CD14-positive monocyte (primary cell): Measurements from ENCODE around the gene KLHL3. TPM values are rescaled to one million over a fixed set of nuclear protein-coding genes. Genes with fewer than 3 reads are reported as not detected.

Experiments used
- DNase-seq, 3 donors: peaks; one replicate each; pipeline ENCODE4 v3.0.0-alpha.2; 2011 to 2022
- H2AFZ ChIP-seq: 2 replicates; pipeline ENCODE4 v1.6.0; 2012; ENCODE audit warnings: mild to moderate bottlenecking, low read depth, low read length, inconsistent platforms; ENCODE audit not compliant: insufficient read depth, poor library complexity, severe bottlenecking
- H3K27ac ChIP-seq, 2 donors: 1 replicate in 1 of 2; 2 replicates in 1 of 2; pipeline ENCODE4 v1.5.1; 2012 to 2013; ENCODE audit warnings: low read length in 2 of 2, control low read depth in 1 of 2, inconsistent platforms in 1 of 2, low read depth in 1 of 2, mild to moderate bottlenecking in 1 of 2
- H3K27me3 ChIP-seq, 2 donors: one replicate each; pipeline versions ENCODE4 v1.6.0 to v1.6.1; 2011 to 2013; ENCODE audit warnings: low read length in 2 of 2; ENCODE audit not compliant: control insufficient read depth in 2 of 2, insufficient read depth in 2 of 2
- H3K36me3 ChIP-seq, 2 donors: replicated peaks in 1 of 2; 1 replicate in 1 of 2; 2 replicates in 1 of 2; pipeline versions ENCODE4 v1.5.1 to v1.6.1; 2012 to 2013; ENCODE audit warnings: low read length in 2 of 2, control low read depth in 1 of 2, inconsistent platforms in 1 of 2, mild to moderate bottlenecking in 1 of 2; ENCODE audit not compliant: insufficient read depth in 2 of 2, control insufficient read depth in 1 of 2
- H3K4me1 ChIP-seq, 2 donors: 1 replicate in 1 of 2; 2 replicates in 1 of 2; pipeline versions ENCODE4 v1.5.1 to v1.6.1; 2012 to 2013; ENCODE audit warnings: low read length in 2 of 2, control low read depth in 1 of 2, inconsistent platforms in 1 of 2, mild to moderate bottlenecking in 1 of 2, moderate library complexity in 1 of 2; ENCODE audit not compliant: insufficient read depth in 2 of 2, control insufficient read depth in 1 of 2
- H3K4me2 ChIP-seq: replicated peaks from 2 replicates; pipeline ENCODE3; 2012; ENCODE audit warnings: low read length, moderate library complexity, mild to moderate bottlenecking; ENCODE audit not compliant: poor library complexity, severe bottlenecking; ENCODE audit errors: extremely low read depth
- H3K4me3 ChIP-seq, 3 experiments: fragments of 200-600 bp in 1 of 3; sonication (generic) in 1 of 3; replicated peaks in 1 of 3; 1 replicate in 2 of 3; 2 replicates in 1 of 3; pipeline ENCODE4 v1.5.1; 2011 to 2013; ENCODE audit warnings: low read length in 3 of 3, mild to moderate bottlenecking in 3 of 3, control low read depth in 2 of 3, low read depth in 2 of 3, inconsistent platforms in 1 of 3, moderate library complexity in 1 of 3
- H3K79me2 ChIP-seq: 2 replicates; pipeline ENCODE4 v1.6.0; 2012; ENCODE audit warnings: mild to moderate bottlenecking, control low read depth, inconsistent platforms, low read length, moderate library complexity; ENCODE audit not compliant: insufficient read depth
- H3K9ac ChIP-seq: 2 replicates; pipeline ENCODE4 v1.6.0; 2017; ENCODE audit warnings: low read length, mild to moderate bottlenecking; ENCODE audit not compliant: insufficient read depth, poor library complexity, severe bottlenecking
- H3K9me3 ChIP-seq, 2 donors: replicated peaks in 1 of 2; 1 replicate in 1 of 2; 2 replicates in 1 of 2; pipeline versions ENCODE4 v1.5.1 to v1.6.1; 2012 to 2013; ENCODE audit warnings: low read length in 2 of 2, control low read depth in 1 of 2; ENCODE audit not compliant: control insufficient read depth in 1 of 2, insufficient read depth in 1 of 2
- H4K20me1 ChIP-seq: 2 replicates; pipeline ENCODE4 v1.6.0; 2012; ENCODE audit warnings: mild to moderate bottlenecking, low read length, control low read depth, moderate library complexity; ENCODE audit not compliant: insufficient read depth
- H3K27ac Mint-ChIP-seq, 7 donors: one replicate each; pipeline ENCODE4 v1.8.0; 2020; ENCODE audit warnings: mild to moderate bottlenecking in 7 of 7, mixed read lengths in 7 of 7, moderate library complexity in 6 of 7, inconsistent platforms in 2 of 7
- H3K27me3 Mint-ChIP-seq, 3 donors: one replicate each; pipeline ENCODE4 v1.8.0; 2021 to 2022; ENCODE audit warnings: low read depth in 3 of 3, mild to moderate bottlenecking in 3 of 3, mixed read lengths in 3 of 3, moderate library complexity in 3 of 3, inconsistent platforms in 1 of 3
- H3K36me3 Mint-ChIP-seq, 2 donors: one replicate each; pipeline ENCODE4 v1.8.0; 2020; ENCODE audit warnings: mixed read lengths in 2 of 2, inconsistent platforms in 1 of 2, mild to moderate bottlenecking in 1 of 2
- H3K4me1 Mint-ChIP-seq: one replicate; pipeline ENCODE4 v1.8.0; 2020; ENCODE audit warnings: mild to moderate bottlenecking, mixed read lengths
- H3K4me3 Mint-ChIP-seq, 2 donors: one replicate each; pipeline ENCODE4 v1.8.0; 2020; ENCODE audit warnings: mild to moderate bottlenecking in 2 of 2, mixed read lengths in 2 of 2, moderate library complexity in 1 of 2
- H3K9me3 Mint-ChIP-seq, 7 donors: one replicate each; pipeline ENCODE4 v1.8.0; 2020 to 2022; ENCODE audit warnings: mixed read lengths in 7 of 7, mild to moderate bottlenecking in 6 of 7, moderate library complexity in 6 of 7, inconsistent platforms in 2 of 7
- WGBS: methylation state at CpG from one replicate; pipeline ENCODE4 v1.1.5; 2013; ENCODE audit warnings: missing lambda C conversion rate; ENCODE audit not compliant: insufficient coverage; 5-methylcytosine and 5-hydroxymethylcytosine counted together
- intact Hi-C, 2 donors: fragments of 100-400 bp; cut with micrococcal nuclease; formaldehyde crosslinking; loops; one replicate each; pipeline versions ENCODE4 v1.15.0 to v1.15.1; 2023
- polyA plus RNA-seq, 3 donors: library from polyadenylated mRNA; depleted of rRNA in 1 of 3; unstranded in 2 of 3; stranded (reverse) in 1 of 3; fragments of 300-500 nt in 2 of 3; fragments of >200 nt in 1 of 3; fragmentation: Illumina TruSeq in 2 of 3; gene quantifications; 1 replicate in 2 of 3; 2 replicates in 1 of 3; pipeline ENCODE4 v1.2.3, GENCODE V29; 2012 to 2021
- TF ChIP-seq, protein P1 (sequence below): fragments of 200-600 bp; IDR thresholded peaks from one replicate; pipeline ENCODE4 v1.8.0; 2022; ENCODE audit warnings: antibody characterized with exemption, mild to moderate bottlenecking

The KLHL3 gene
- polyA plus RNA-seq, 3 donors, result 0.71 TPM; not detected in 2

- H3K9me3 ChIP-seq, result no peaks in the 10 kb centered on the region
- Mint-ChIP-seq H3K4me3 (no peak overlapping the region), H3K27ac (no peak overlapping the region), H3K9me3 (peaks cover 0 to 3% (median 0%) of the 10 kb centered on the region in 7 donors), H3K4me1 (no peaks in the 10 kb centered on the region), H3K27me3 (peaks cover 0 to 2% (median 0%) of the 10 kb centered on the region in 3 donors), H3K36me3 (no peaks in the 10 kb centered on the region)
- no peaks in the 10 kb centered on the region for H3K79me2 ChIP-seq
- no peaks in the 10 kb centered on the region for H3K36me3 ChIP-seq
- H3K9ac ChIP-seq, result no peak overlapping the region
- H3K27me3 ChIP-seq, result no peaks in the 10 kb centered on the region
- no peak overlapping the region for H3K4me3 ChIP-seq
- no peak overlapping the region for H3K27ac ChIP-seq
- no CpG with 5 or more reads among the region's 3 CpGs for WGBS
- TF ChIP-seq, protein P1, sequence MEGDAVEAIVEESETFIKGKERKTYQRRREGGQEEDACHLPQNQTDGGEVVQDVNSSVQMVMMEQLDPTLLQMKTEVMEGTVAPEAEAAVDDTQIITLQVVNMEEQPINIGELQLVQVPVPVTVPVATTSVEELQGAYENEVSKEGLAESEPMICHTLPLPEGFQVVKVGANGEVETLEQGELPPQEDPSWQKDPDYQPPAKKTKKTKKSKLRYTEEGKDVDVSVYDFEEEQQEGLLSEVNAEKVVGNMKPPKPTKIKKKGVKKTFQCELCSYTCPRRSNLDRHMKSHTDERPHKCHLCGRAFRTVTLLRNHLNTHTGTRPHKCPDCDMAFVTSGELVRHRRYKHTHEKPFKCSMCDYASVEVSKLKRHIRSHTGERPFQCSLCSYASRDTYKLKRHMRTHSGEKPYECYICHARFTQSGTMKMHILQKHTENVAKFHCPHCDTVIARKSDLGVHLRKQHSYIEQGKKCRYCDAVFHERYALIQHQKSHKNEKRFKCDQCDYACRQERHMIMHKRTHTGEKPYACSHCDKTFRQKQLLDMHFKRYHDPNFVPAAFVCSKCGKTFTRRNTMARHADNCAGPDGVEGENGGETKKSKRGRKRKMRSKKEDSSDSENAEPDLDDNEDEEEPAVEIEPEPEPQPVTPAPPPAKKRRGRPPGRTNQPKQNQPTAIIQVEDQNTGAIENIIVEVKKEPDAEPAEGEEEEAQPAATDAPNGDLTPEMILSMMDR, result no peak
- intact Hi-C loops, result no loop called here
- no peaks in the 10 kb centered on the region for H3K4me1 ChIP-seq
- H2AFZ ChIP-seq, result no peak overlapping the region
- H4K20me1 ChIP-seq, result no peaks in the 10 kb centered on the region
- no peak overlapping the region for H3K4me2 ChIP-seq
- DNase-seq, result no peak
Observed at GRCh38 chr5:137672881-137673280, 63.0 kb downstream of the KLHL3 start.

GRCh38 chr5:137672001-137672400 is 63.9 kb downstream of the KLHL3 start:
- Mint-ChIP-seq H3K36me3 (no peaks in the 10 kb centered on the region), H3K27ac (no peak overlapping the region)
- H3K4me2 ChIP-seq, result no peak overlapping the region

More at GRCh38 chr5:137672001-137672400, 63.9 kb downstream of the KLHL3 start:
- no peaks in the 10 kb centered on the region for H3K4me1 ChIP-seq
- no peak overlapping the region for H2AFZ ChIP-seq
- no peaks in the 10 kb centered on the region for H3K9me3 ChIP-seq
- H3K36me3 ChIP-seq, result no peaks in the 10 kb centered on the region
- H3K79me2 ChIP-seq, result no peaks in the 10 kb centered on the region
- intact Hi-C loops, result no loop called here
- no peaks in the 10 kb centered on the region for H3K27me3 ChIP-seq
- TF ChIP-seq, protein P1, result no peak
- no peak overlapping the region for H3K9ac ChIP-seq
- H3K4me3 Mint-ChIP-seq, result no peak overlapping the region
- no peak overlapping the region for H3K4me3 ChIP-seq
- no peaks in the 10 kb centered on the region for H3K4me1 Mint-ChIP-seq
- DNase-seq, result no peak
- no peak overlapping the region for H3K27ac ChIP-seq
- H4K20me1 ChIP-seq, result no peaks in the 10 kb centered on the region
- H3K27me3 Mint-ChIP-seq, result peaks cover 0 to 2% (median 1%) of the 10 kb centered on the region in 3 donors
- 92% methylated on average over 6 of the region's 6 CpGs for WGBS
- H3K9me3 Mint-ChIP-seq, result peaks cover 0 to 3% (median 0%) of the 10 kb centered on the region in 7 donors
